ENCODE measurements around the gene HMCN2.

Gene HMCN2

GRCh38 chr9:130226112-130226511, 39.4 kb upstream of the HMCN2 start:
- TF ChIP-seq CTCF (IDR thresholded peaks at IDR 0.05) (no peak), ZFX (IDR thresholded peaks at IDR 0.05; ENCODE audit: borderline replicate concordance) (no peak)
- H3K27ac ChIP-seq = no peak overlapping the region

- TF ChIP-seq CTCF (IDR thresholded peaks at IDR 0.05) = no peak
- TF ChIP-seq ZFX (IDR thresholded peaks at IDR 0.05; ENCODE audit: borderline replicate concordance) = no peak
- H3K27ac ChIP-seq = no peak overlapping the region
These were observed 37.7 kb upstream of the HMCN2 start for GRCh38 chr9:130227833-130228232.

- no peak overlapping the region for H3K27ac ChIP-seq
- TF ChIP-seq ZFX (IDR thresholded peaks at IDR 0.05; ENCODE audit: borderline replicate concordance) (no peak), CTCF (IDR thresholded peaks at IDR 0.05) (no peak)
These were observed 35.8 kb upstream of the HMCN2 start for GRCh38 chr9:130229759-130230158.

GRCh38 chr9:130230631-130231030, 34.9 kb upstream of the HMCN2 start:
- no peak for TF ChIP-seq ZFX (IDR thresholded peaks at IDR 0.05; ENCODE audit: borderline replicate concordance)
- no peak for TF ChIP-seq CTCF (IDR thresholded peaks at IDR 0.05)
- no peak overlapping the region for H3K27ac ChIP-seq

- no peak overlapping the region for H3K27ac ChIP-seq
- no peak for TF ChIP-seq CTCF (IDR thresholded peaks at IDR 0.05)
- no peak for TF ChIP-seq ZFX (IDR thresholded peaks at IDR 0.05; ENCODE audit: borderline replicate concordance)
These were observed 32.5 kb upstream of the HMCN2 start for GRCh38 chr9:130232899-130233586.

GRCh38 chr9:130233587-130233945, 32.0 kb upstream of the HMCN2 start:
- no peak for TF ChIP-seq CTCF (IDR thresholded peaks at IDR 0.05)
- TF ChIP-seq ZFX (IDR thresholded peaks at IDR 0.05; ENCODE audit: borderline replicate concordance) = no peak
- H3K27ac ChIP-seq = no peak overlapping the region

- H3K27ac ChIP-seq = no peak overlapping the region
- TF ChIP-seq CTCF (IDR thresholded peaks at IDR 0.05) (no peak), ZFX (IDR thresholded peaks at IDR 0.05; ENCODE audit: borderline replicate concordance) (no peak)
These were observed 31.0 kb upstream of the HMCN2 start for GRCh38 chr9:130234340-130235260.

Data from 22Rv1 (cell line).